Keratinocyte (primary cell): Measurements from ENCODE around the gene RCAN2. TPM values are rescaled to one million over a fixed set of nuclear protein-coding genes. Genes with fewer than 3 reads are reported as not detected.

Experiments used
- DNase-seq: peaks from one replicate; pipeline ENCODE4 v3.0.0-alpha.2; 2011; ENCODE audit warnings: low read depth, missing footprints, low spot score
- FAIRE-seq: peaks from 2 replicates; lab custom pipeline; 2011; peaks lifted over from hg19 to GRCh38; lab: Jason Lieb, UNC
- H2AFZ ChIP-seq: 2 replicates; pipeline ENCODE4 v1.6.0; 2012; ENCODE audit warnings: low read length, control low read depth, inconsistent platforms; ENCODE audit not compliant: control insufficient read depth
- H3K27ac ChIP-seq: 2 replicates; pipeline ENCODE4 v1.5.1; 2011; ENCODE audit warnings: low read length; ENCODE audit not compliant: control insufficient read depth, insufficient read depth
- H3K27me3 ChIP-seq: 3 replicates; pipeline ENCODE4 v1.6.0; 2011; ENCODE audit warnings: low read length; ENCODE audit not compliant: control insufficient read depth, insufficient read depth; ENCODE audit errors: extremely low read depth
- H3K36me3 ChIP-seq, 2 experiments: 2 replicates in 1 of 2; 3 replicates in 1 of 2; pipeline ENCODE4 v1.5.1; 2011; ENCODE audit warnings: low read length in 2 of 2, mild to moderate bottlenecking in 1 of 2; ENCODE audit not compliant: control insufficient read depth in 2 of 2, insufficient read depth in 2 of 2; ENCODE audit errors: extremely low read depth in 1 of 2
- H3K4me1 ChIP-seq: 3 replicates; pipeline ENCODE4 v1.5.1; 2011; ENCODE audit warnings: low read length; ENCODE audit not compliant: control insufficient read depth, insufficient read depth; ENCODE audit errors: extremely low read depth
- H3K4me2 ChIP-seq: 3 replicates; pipeline ENCODE4 v1.6.0; 2011; ENCODE audit warnings: low read depth, low read length; ENCODE audit not compliant: control insufficient read depth, insufficient read depth; ENCODE audit errors: extremely low read depth
- H3K4me3 ChIP-seq, 3 experiments: fragments of 200-600 bp in 1 of 3; sonication (generic) in 1 of 3; 2 replicates in 2 of 3; 3 replicates in 1 of 3; pipeline ENCODE4 v1.5.1; 2011 to 2016; ENCODE audit warnings: low read length in 3 of 3, mild to moderate bottlenecking in 3 of 3, control low read depth in 2 of 3, inconsistent platforms in 1 of 3, low read depth in 1 of 3, mixed read lengths in 1 of 3, mixed run types in 1 of 3, moderate library complexity in 1 of 3; ENCODE audit not compliant: control insufficient read depth in 2 of 3, insufficient read depth in 2 of 3; ENCODE audit errors: extremely low read depth in 1 of 3
- H3K79me2 ChIP-seq: 2 replicates; pipeline ENCODE4 v1.6.0; 2012; ENCODE audit warnings: low read length; ENCODE audit not compliant: control insufficient read depth, insufficient read depth
- H3K9ac ChIP-seq: 3 replicates; pipeline ENCODE4 v1.6.0; 2011; ENCODE audit warnings: low read length; ENCODE audit not compliant: control insufficient read depth, insufficient read depth; ENCODE audit errors: extremely low read depth
- H3K9me1 ChIP-seq: 3 replicates; pipeline ENCODE4 v1.6.0; 2011; ENCODE audit warnings: low read length; ENCODE audit not compliant: control insufficient read depth, insufficient read depth; ENCODE audit errors: extremely low read depth
- H3K9me3 ChIP-seq: 2 replicates; pipeline ENCODE4 v1.5.1; 2012; ENCODE audit warnings: low read depth, low read length; ENCODE audit not compliant: control insufficient read depth
- H4K20me1 ChIP-seq: 3 replicates; pipeline ENCODE4 v1.6.0; 2011; ENCODE audit warnings: low read length; ENCODE audit not compliant: control insufficient read depth, insufficient read depth; ENCODE audit errors: extremely low read depth
- CTCF ChIP-seq, 3 experiments: IDR thresholded peaks in 1 of 3; conservative IDR thresholded peaks in 1 of 3; optimal IDR thresholded peaks in 1 of 3; 2 replicates in 2 of 3; 3 replicates in 1 of 3; pipeline versions ENCODE3 to v1.5.1; 2011; ENCODE audit warnings: low read length in 3 of 3, mild to moderate bottlenecking in 3 of 3, moderate library complexity in 2 of 3, control low read depth in 1 of 3, inconsistent platforms in 1 of 3; ENCODE audit not compliant: insufficient read depth in 2 of 3; ENCODE audit errors: extremely low read depth in 1 of 3
- EZH2 ChIP-seq: IDR thresholded peaks from one replicate; pipeline ENCODE4 v1.6.1; 2012; ENCODE audit warnings: inconsistent platforms, mild to moderate bottlenecking, low read length, moderate library complexity
- dilution Hi-C: fragments of 300-500 bp; cut with MboI; formaldehyde crosslinking; loops from one replicate; pipeline ENCODE4 v1.7.0; 2020; ENCODE audit warnings: low sequenced_read_pairs; ENCODE audit not compliant: extremely low pct_ligation_motif_present
- polyA plus RNA-seq, 5 experiments: library from polyadenylated mRNA; depleted of rRNA in 3 of 5; stranded (reverse) in 3 of 5; stranded (forward) in 1 of 5; unstranded in 1 of 5; fragments of >200 nt; gene quantifications; 1 replicate in 1 of 5; 2 replicates in 3 of 5; 3 replicates in 1 of 5; pipeline versions ENCODE4 v1.2.1 to v1.2.3, GENCODE V29; 2011 to 2012; ENCODE audit warnings: missing spikeins in 2 of 5, low read depth in 1 of 5, low replicate concordance in 1 of 5

RCAN2 gene
- polyA plus RNA-seq, 1 donor (not counting 4 experiments of a cell fraction or from before 2014, with no cell fraction given), result not detected

DNA sequence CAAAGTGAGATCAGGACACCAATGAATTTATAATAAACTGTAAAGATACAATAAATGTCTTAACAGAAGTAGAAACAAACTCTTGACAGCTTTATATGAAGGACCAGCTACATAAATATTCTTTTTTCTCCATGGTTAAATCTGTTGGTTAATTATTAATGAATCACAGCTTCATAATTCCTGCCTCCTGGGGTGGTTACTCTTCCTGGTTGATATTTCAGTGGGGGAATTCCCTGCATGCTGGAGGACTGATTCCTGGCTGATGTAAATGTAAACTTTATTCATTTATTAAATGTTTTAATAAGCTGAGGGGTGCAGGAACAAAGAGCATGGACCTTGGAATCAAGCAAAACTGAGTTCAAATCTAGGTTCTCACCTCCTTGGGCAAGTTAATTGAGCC, 16.2 kb upstream of the RCAN2 start:
- no peaks in the 10 kb centered on the region for H3K27me3 ChIP-seq
- no peak overlapping the region for H3K4me3 ChIP-seq
- H4K20me1 ChIP-seq, result no peaks in the 10 kb centered on the region
- H3K4me2 ChIP-seq, result no peak overlapping the region
- no peaks in the 10 kb centered on the region for H3K9me3 ChIP-seq
- H3K9ac ChIP-seq, result no peak overlapping the region
- dilution Hi-C loops, result no loop called here
- no peak overlapping the region for H2AFZ ChIP-seq
- DNase-seq, result no peak
- TF ChIP-seq EZH2 (no peak), CTCF (optimal IDR thresholded peaks at IDR 0.05 in 1 of 3, IDR thresholded peaks at IDR 0.05 in 1 of 3, conservative IDR thresholded peaks at IDR 0.05 in 1 of 3; ENCODE audit: extremely low read depth in 1 of 3, insufficient read depth in 2 of 3, low read length in 3 of 3) (no peak)
- no peaks in the 10 kb centered on the region for H3K9me1 ChIP-seq
- no peaks in the 10 kb centered on the region for H3K36me3 ChIP-seq
- no peaks in the 10 kb centered on the region for H3K4me1 ChIP-seq
- no peak for FAIRE-seq
- no peak overlapping the region for H3K27ac ChIP-seq
- no peaks in the 10 kb centered on the region for H3K79me2 ChIP-seq

DNA sequence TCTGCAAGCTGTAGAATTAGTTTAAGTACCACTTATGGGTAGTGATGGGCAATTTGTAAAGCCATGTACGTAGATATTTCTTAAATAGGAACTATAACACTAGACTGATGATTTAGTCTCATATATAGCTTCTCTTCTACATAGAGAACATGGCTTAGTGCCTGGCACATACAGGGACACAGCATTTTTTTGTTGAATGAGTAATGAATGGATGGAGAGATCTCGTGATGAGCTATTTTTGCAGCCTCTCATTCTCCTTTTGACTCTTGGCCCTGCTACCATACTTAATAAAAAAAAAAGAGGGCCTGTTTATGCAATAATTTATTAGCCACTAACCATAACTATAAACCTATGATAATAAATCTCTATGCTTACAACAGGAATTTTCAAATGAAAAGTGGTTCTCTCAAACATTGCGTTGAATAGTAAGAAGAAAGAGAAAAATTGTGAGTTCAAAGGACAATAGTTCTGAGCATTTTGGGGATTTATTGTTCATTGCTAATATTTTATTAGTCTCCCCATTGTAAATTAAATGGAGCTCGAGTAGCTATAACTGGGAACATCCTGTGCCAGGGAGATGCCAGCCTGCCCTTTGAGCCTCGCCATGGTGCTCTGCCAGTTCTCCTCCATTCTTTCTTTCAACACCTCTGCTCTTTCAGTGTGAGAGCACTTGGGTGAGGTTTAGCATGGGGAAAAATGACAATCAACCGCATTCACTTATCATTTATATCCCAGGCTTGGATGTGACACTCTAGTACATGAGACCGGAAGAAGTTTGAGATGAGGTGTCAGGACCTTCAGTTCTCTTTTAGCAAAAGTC, 14.7 kb upstream of the RCAN2 start:
- Histone ChIP-seq H3K4me3 (no peak overlapping the region), H2AFZ (no peak overlapping the region), H3K27me3 (no peaks in the 10 kb centered on the region), H3K4me1 (no peaks in the 10 kb centered on the region), H3K79me2 (no peaks in the 10 kb centered on the region), H3K4me2 (no peak overlapping the region), H3K27ac (no peak overlapping the region), H3K9me1 (no peaks in the 10 kb centered on the region), H3K9me3 (no peaks in the 10 kb centered on the region), H3K9ac (no peak overlapping the region), H4K20me1 (no peaks in the 10 kb centered on the region), H3K36me3 (no peaks in the 10 kb centered on the region)
- dilution Hi-C loops, result no loop called here
- DNase-seq, result no peak
- TF ChIP-seq EZH2, result no peak
- no peak for TF ChIP-seq CTCF (optimal IDR thresholded peaks at IDR 0.05 in 1 of 3, IDR thresholded peaks at IDR 0.05 in 1 of 3, conservative IDR thresholded peaks at IDR 0.05 in 1 of 3; ENCODE audit: extremely low read depth in 1 of 3, insufficient read depth in 2 of 3, low read length in 3 of 3)
- no peak for FAIRE-seq
